Endothelial cell of umbilical vein (primary cell): ENCODE data around the gene FAM222B.

ENCODE experiments used
- CTCF ChIP-seq, 2 donors: IDR thresholded peaks; 1 replicate in 1 of 2; 2 replicates in 1 of 2; pipeline ENCODE4 v1.5.1; 2011; ENCODE audit warnings: low read length in 2 of 2, mild to moderate bottlenecking in 2 of 2, moderate library complexity in 2 of 2, control low read depth in 1 of 2, inconsistent platforms in 1 of 2, low read depth in 1 of 2; ENCODE audit not compliant: insufficient read depth in 1 of 2; ENCODE audit errors: extremely low read depth in 1 of 2
- EZH2 ChIP-seq: IDR thresholded peaks from 2 replicates; pipeline ENCODE4 v1.6.1; 2012; ENCODE audit warnings: borderline replicate concordance, low read depth, mild to moderate bottlenecking, moderate library complexity, low read length, inconsistent platforms; ENCODE audit not compliant: severe bottlenecking
- FOS ChIP-seq: IDR thresholded peaks from 2 replicates; pipeline ENCODE4 v1.6.1; 2011; ENCODE audit warnings: mild to moderate bottlenecking, low read length, moderate library complexity, borderline replicate concordance; ENCODE audit not compliant: insufficient read depth
- JUN ChIP-seq: IDR thresholded peaks from 2 replicates; pipeline ENCODE4 v1.6.1; 2011; ENCODE audit warnings: borderline replicate concordance, low read depth; ENCODE audit not compliant: insufficient read length, insufficient read depth
- POLR2A ChIP-seq: IDR thresholded peaks from 2 replicates; pipeline ENCODE4 v1.6.1; 2012; ENCODE audit warnings: low read depth, mild to moderate bottlenecking, control low read depth, low read length

DNA sequence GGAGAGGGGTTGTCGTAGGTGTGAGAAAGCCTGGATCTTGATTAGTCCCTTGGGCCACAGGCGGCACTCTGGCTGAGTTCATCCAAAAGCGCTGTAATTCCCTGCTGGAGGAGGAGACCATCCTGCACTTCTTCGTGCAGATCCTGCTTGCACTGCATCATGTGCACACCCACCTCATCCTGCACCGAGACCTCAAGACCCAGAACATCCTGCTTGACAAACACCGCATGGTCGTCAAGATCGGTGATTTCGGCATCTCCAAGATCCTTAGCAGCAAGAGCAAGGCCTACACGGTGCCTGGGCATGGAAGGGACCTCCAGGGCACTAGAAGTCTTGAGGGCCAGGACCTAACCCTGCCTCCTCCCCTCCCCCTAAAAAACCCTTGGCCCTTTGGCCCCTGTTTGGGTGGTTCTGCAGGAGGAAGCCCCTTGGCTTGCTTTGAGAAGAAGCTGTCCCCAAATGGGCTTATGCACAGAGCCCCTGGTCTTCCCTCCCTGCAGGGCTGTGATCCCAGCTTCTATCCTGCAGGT lies 107.8 kb downstream of the FAM222B start:
- TF ChIP-seq FOS = no peak
- no peak for TF ChIP-seq JUN
- no peak for TF ChIP-seq CTCF (IDR thresholded peaks at IDR 0.05; ENCODE audit: extremely low read depth in 1 of 2, insufficient read depth in 1 of 2, low read depth in 1 of 2, low read length in 2 of 2)
- TF ChIP-seq EZH2 = no peak
- TF ChIP-seq POLR2A = no peak
